AG10803 (cell line): ENCODE data around the gene ZNF555.

Experiments
- DNase-seq: peaks from one replicate; pipeline ENCODE4 v3.0.0; 2010; ENCODE audit warnings: low read depth
- H3K4me3 ChIP-seq: 2 replicates; pipeline ENCODE4 v1.5.1; 2011; ENCODE audit warnings: mild to moderate bottlenecking, low read length, control low read depth
- CTCF ChIP-seq: conservative IDR thresholded peaks from 2 replicates; pipeline ENCODE4 v1.5.1; 2011; ENCODE audit warnings: mild to moderate bottlenecking, low read length, control low read depth, inconsistent platforms

Gene ZNF555

GRCh38 chr19:2797280-2797679, 44.0 kb upstream of the ZNF555 start:
- no peak for DNase-seq
- no peak for TF ChIP-seq CTCF
- no peak overlapping the region for H3K4me3 ChIP-seq

- no peak for TF ChIP-seq CTCF
- H3K4me3 ChIP-seq: no peak overlapping the region
- no peak for DNase-seq
Observed at GRCh38 chr19:2798158-2798685, 43.1 kb upstream of the ZNF555 start.

GRCh38 chr19:2798733-2799132, 42.5 kb upstream of the ZNF555 start:
- no peak for TF ChIP-seq CTCF
- DNase-seq: no peak
- no peak overlapping the region for H3K4me3 ChIP-seq

GRCh38 chr19:2799273-2800020, 41.8 kb upstream of the ZNF555 start:
- no peak for TF ChIP-seq CTCF
- no peak for DNase-seq
- H3K4me3 ChIP-seq: no peak overlapping the region

- no peak for TF ChIP-seq CTCF
- no peak for DNase-seq
- no peak overlapping the region for H3K4me3 ChIP-seq
Observed at GRCh38 chr19:2800506-2800905, 40.8 kb upstream of the ZNF555 start.

GRCh38 chr19:2802826-2803225, 38.4 kb upstream of the ZNF555 start:
- H3K4me3 ChIP-seq: no peak overlapping the region

More at GRCh38 chr19:2802826-2803225, 38.4 kb upstream of the ZNF555 start:
- TF ChIP-seq CTCF: no peak
- DNase-seq: no peak
